ENCODE results near the gene UVSSA. TPM values are rescaled to one million over a fixed set of nuclear protein-coding genes. Genes with fewer than 3 reads are reported as not detected.
A peak's percentile ranks its signal among the peaks of the same experiment; 100 is the strongest.

Gene UVSSA
- total RNA-seq, 1 donor from 2014 or later: 28.3 TPM

GRCh38 chr4:1413204-1413663, 66.2 kb downstream of the UVSSA start:
- peak; percentile 30 for DNase-seq

GRCh38 chr4:1413687-1414479, 66.9 kb downstream of the UVSSA start:
- Histone ChIP-seq H3K4me1 (no peaks in the 10 kb centered on the region), H3K9me3 (no peaks in the 10 kb centered on the region), H3K27me3 (peaks cover 75% of the 10 kb centered on the region), H3K27ac (no peak overlapping the region), H3K36me3 (no peaks in the 10 kb centered on the region), H3K4me3 (no peak overlapping the region)
- TF ChIP-seq CTCF (IDR thresholded peaks at IDR 0.05): no peak
- DNase-seq: peak; percentile 56
- intact Hi-C loops (cut with DNase I): no loop called here
- ATAC-seq: no peak

More at GRCh38 chr4:1413204-1413663, 66.2 kb downstream of the UVSSA start:
- no peak overlapping the region for H3K4me3 ChIP-seq
- no peak overlapping the region for H3K27ac ChIP-seq
- H3K27me3 ChIP-seq: peaks cover 78% of the 10 kb centered on the region
- ATAC-seq: no peak
- intact Hi-C loops (cut with DNase I): no loop called here
- H3K36me3 ChIP-seq: no peaks in the 10 kb centered on the region
- no peaks in the 10 kb centered on the region for H3K4me1 ChIP-seq
- no peak for TF ChIP-seq CTCF (IDR thresholded peaks at IDR 0.05)
- no peaks in the 10 kb centered on the region for H3K9me3 ChIP-seq

- no peaks in the 10 kb centered on the region for H3K36me3 ChIP-seq
- DNase-seq (peak; percentile 57), ATAC-seq (no peak)
- no peaks in the 10 kb centered on the region for H3K4me1 ChIP-seq
- intact Hi-C loops (cut with DNase I): no loop called here
- no peak for TF ChIP-seq CTCF (IDR thresholded peaks at IDR 0.05)
- no peaks in the 10 kb centered on the region for H3K9me3 ChIP-seq
- H3K27me3 ChIP-seq: peaks cover 63% of the 10 kb centered on the region
- no peak overlapping the region for H3K4me3 ChIP-seq
- no peak overlapping the region for H3K27ac ChIP-seq
Measured at GRCh38 chr4:1414831-1415680, 68.0 kb downstream of the UVSSA start.

GRCh38 chr4:1415681-1415981, 68.6 kb downstream of the UVSSA start:
- DNase-seq: no peak
- Histone ChIP-seq H3K27ac (no peak overlapping the region), H3K4me3 (no peak overlapping the region), H3K4me1 (no peaks in the 10 kb centered on the region), H3K27me3 (peaks cover 57% of the 10 kb centered on the region), H3K36me3 (no peaks in the 10 kb centered on the region), H3K9me3 (no peaks in the 10 kb centered on the region)
- ATAC-seq: no peak
- TF ChIP-seq CTCF (IDR thresholded peaks at IDR 0.05): no peak
- intact Hi-C loops (cut with DNase I): no loop called here

- TF ChIP-seq CTCF (IDR thresholded peaks at IDR 0.05): no peak
- DNase-seq: peak; percentile 43
Measured at GRCh38 chr4:1416051-1416947, 69.3 kb downstream of the UVSSA start.

More at GRCh38 chr4:1416051-1416947, 69.3 kb downstream of the UVSSA start:
- Histone ChIP-seq H3K27ac (no peak overlapping the region), H3K27me3 (peaks cover 58% of the 10 kb centered on the region), H3K4me1 (no peaks in the 10 kb centered on the region), H3K36me3 (no peaks in the 10 kb centered on the region), H3K4me3 (no peak overlapping the region), H3K9me3 (no peaks in the 10 kb centered on the region)
- intact Hi-C loops (cut with DNase I): no loop called here
- ATAC-seq: no peak

All from upper lobe of right lung (tissue), 1 donor.